GM10266 (cell line): ENCODE results near the gene ZNF117.
"Not testable (repeated sequence)": the region's sequence is repeated elsewhere in the genome, so short reads cannot be mapped to it uniquely, and the experiment has no call there.

ENCODE experiments used
- DNase-seq: peaks from one replicate; pipeline ENCODE4 v3.0.0; 2012; ENCODE audit errors: extremely low spot score
- TF ChIP-seq, protein P1 (sequence below): IDR thresholded peaks from 2 replicates; pipeline ENCODE4 v1.5.1; 2012; ENCODE audit warnings: mild to moderate bottlenecking, low read depth; ENCODE audit not compliant: control insufficient read depth, insufficient read depth; ENCODE audit errors: missing control alignments

Gene ZNF117

DNA sequence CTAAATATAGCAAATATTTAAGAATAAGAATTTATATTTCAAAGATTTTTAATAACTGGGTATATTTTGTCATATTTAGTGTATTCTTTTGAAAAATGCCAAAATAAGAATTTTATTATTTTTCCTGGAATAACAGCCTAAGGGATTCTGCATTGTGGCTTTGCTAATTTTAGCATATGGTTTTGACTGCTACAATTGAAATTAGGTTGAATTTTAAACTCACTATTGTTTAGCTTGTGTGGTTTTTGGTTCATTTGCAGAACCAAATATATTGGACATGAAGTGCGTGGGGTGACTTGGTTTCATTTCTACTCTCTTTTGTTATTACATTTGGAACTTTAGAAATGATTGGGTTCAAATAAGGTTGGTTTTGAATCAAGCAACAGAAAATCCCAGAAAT is 52.3 kb downstream of the ZNF117 start:
- TF ChIP-seq, protein P1, sequence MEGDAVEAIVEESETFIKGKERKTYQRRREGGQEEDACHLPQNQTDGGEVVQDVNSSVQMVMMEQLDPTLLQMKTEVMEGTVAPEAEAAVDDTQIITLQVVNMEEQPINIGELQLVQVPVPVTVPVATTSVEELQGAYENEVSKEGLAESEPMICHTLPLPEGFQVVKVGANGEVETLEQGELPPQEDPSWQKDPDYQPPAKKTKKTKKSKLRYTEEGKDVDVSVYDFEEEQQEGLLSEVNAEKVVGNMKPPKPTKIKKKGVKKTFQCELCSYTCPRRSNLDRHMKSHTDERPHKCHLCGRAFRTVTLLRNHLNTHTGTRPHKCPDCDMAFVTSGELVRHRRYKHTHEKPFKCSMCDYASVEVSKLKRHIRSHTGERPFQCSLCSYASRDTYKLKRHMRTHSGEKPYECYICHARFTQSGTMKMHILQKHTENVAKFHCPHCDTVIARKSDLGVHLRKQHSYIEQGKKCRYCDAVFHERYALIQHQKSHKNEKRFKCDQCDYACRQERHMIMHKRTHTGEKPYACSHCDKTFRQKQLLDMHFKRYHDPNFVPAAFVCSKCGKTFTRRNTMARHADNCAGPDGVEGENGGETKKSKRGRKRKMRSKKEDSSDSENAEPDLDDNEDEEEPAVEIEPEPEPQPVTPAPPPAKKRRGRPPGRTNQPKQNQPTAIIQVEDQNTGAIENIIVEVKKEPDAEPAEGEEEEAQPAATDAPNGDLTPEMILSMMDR, result no peak

DNA sequence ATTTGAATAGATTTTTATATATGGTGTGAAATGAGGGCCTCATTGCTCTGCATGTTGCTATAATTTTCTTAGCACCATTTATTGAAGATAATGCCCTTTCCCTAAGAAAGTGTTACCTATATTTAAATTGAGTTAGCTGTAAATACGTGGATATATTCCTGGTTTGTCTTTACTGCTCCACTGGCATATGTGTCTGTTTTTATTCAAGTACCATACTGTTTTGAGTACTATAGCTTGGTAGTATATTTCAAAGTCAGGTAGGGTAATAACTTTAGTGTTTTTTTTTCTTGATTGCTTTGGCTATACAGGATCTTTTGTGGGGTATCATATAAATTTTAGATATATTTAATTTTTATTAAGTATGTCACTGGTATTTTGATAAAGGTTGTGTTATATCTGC is 56.4 kb downstream of the ZNF117 start:
- no peak for DNase-seq

More for the DNA sequence above, 52.3 kb downstream of the ZNF117 start:
- DNase-seq, result no peak

DNA sequence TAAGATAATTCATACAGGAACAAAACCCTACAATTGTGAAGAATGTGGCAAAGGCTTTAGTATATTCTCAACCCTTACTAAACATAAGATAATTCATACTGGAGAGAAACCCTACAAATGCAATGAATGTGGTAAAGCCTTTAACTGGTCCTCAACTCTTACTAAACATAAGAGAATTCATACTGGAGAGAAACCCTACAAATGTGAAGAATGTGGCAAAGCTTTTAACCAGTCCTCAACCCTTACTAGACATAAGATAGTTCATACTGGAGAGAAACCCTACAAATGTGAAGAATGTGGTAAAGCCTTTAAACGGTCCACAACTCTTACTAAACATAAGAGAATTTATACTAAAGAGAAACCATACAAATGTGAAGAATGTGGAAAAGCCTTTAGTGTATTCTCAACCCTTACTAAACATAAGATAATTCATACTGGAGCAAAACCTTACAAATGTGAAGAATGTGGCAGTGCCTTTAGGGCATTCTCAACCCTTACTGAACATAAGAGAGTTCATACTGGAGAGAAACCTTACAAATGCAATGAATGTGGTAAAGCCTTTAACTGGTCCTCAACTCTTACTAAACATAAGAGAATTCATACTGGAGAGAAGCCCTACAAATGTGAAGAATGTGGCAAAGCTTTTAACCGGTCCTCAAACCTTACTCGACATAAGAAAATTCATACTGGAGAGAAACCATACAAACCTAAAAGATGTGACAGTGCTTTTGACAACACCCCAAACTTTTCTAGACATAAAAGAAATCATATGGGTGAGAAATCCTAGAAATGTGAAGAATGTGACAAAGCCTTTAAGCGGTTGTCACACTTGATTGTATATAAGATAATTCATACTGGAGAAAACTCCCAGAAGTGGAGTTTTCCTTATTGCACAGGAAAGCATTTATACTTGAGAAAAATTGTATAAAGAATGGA is 62.3 kb downstream of the ZNF117 start:
- not testable (repeated sequence) for DNase-seq

More for the DNA sequence above, 56.4 kb downstream of the ZNF117 start:
- TF ChIP-seq, protein P1, result no peak
